ENCODE results near the gene HARS1. TPM values are rescaled to one million over a fixed set of nuclear protein-coding genes. Genes with fewer than 3 reads are reported as not detected.
"Not testable (repeated sequence)": the region's sequence is repeated elsewhere in the genome, so short reads cannot be mapped to it uniquely, and the experiment has no call there.

HARS1 gene
- total and polyA plus RNA-seq, 9 donors = 26.8 to 68.6 (median 41.7) TPM

DNA sequence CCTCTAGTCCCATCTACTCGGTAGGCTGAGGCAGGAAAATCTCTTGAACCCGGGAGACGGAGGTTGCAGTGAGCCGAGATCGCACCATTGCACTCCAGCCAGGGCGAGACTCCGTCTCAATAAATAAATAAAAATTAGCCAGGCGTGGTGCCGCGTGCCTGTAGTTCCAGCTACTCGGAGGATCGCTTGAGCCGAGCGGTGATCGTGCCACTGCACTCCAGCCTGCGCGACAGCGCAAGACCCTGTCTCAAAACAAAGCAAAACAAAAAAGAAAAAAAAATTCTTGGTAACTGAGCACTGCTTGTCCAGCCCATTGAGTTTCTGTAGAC is 27.2 kb downstream of the HARS1 start:
- no peaks in the 10 kb centered on the region for H3K36me3 ChIP-seq
- 3 to 18% (median 5%) methylated on average over 18 of the region's 18 CpGs for WGBS, 3 donors

GRCh38 chr5:140660371-140660770 is 30.8 kb downstream of the HARS1 start:
- H3K9me3 ChIP-seq; intact Hi-C loops (cut with DNase I); H3K4me3 ChIP-seq; H3K36me3 ChIP-seq; H3K4me1 ChIP-seq (ENCODE audit: insufficient read depth); H3K27ac ChIP-seq; H3K27me3 ChIP-seq: not testable (repeated sequence)
- 75 to 77% (median 77%) methylated on average over 6 of the region's 6 CpGs for WGBS, 3 donors
- peak in 1 of 5 donors; percentile 9 for DNase-seq

More for the DNA sequence above, 27.2 kb downstream of the HARS1 start:
- no peaks in the 10 kb centered on the region for H3K27me3 ChIP-seq
- H3K27ac ChIP-seq = peak overlapping the region in 1 of 2 donors; percentile 74
- no peaks in the 10 kb centered on the region for H3K9me3 ChIP-seq
- peak overlapping the region; percentile 86 for H3K4me3 ChIP-seq
- intact Hi-C loops (cut with DNase I) = no loop called here
- peaks cover 6% of the 10 kb centered on the region for H3K4me1 ChIP-seq (ENCODE audit: insufficient read depth)
- TF ChIP-seq EP300 (IDR thresholded peaks at IDR 0.05) = no peak
- no peak for TF ChIP-seq CTCF (IDR thresholded peaks at IDR 0.05)
- TF ChIP-seq POLR2A (IDR thresholded peaks at IDR 0.05) = no peak
- no peak for DNase-seq

GRCh38 chr5:140658870-140659269 is 32.3 kb downstream of the HARS1 start:
- no peaks in the 10 kb centered on the region for H3K4me1 ChIP-seq (ENCODE audit: insufficient read depth)
- H3K4me3 ChIP-seq = no peak overlapping the region
- intact Hi-C loops (cut with DNase I) = no loop called here
- WGBS, 3 donors = 96% methylated on average over 17 of the region's 17 CpGs
- no peak overlapping the region for H3K27ac ChIP-seq
- DNase-seq = peak in 1 of 5 donors; percentile 11
- TF ChIP-seq EP300 (IDR thresholded peaks at IDR 0.05) = no peak
- TF ChIP-seq POLR2A (IDR thresholded peaks at IDR 0.05) = no peak
- TF ChIP-seq CTCF (IDR thresholded peaks at IDR 0.05) = no peak
- H3K36me3 ChIP-seq = no peaks in the 10 kb centered on the region
- no peaks in the 10 kb centered on the region for H3K9me3 ChIP-seq
- H3K27me3 ChIP-seq = no peaks in the 10 kb centered on the region

DNA sequence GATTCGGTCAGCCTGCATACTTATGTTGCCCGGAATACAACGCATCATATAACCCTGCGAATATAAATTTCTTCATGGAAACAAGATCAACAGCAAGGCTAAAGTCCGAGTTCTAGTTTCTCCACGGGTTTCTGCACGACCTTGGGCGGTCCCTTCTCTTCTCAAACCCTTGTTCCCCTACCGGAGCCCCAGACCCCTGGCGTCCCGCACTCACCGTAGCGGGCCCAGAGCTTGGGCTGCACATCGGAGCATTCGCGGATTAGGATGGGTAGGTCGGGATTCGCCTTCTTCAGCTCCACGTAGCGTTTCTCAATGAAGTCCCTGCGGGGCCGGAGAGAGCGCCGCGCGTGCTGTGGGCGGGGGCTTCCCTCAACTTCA is 44.1 kb downstream of the HARS1 start:
- Histone ChIP-seq H3K27me3 (no peaks in the 10 kb centered on the region), H3K4me1 (ENCODE audit: insufficient read depth) (peaks cover 1% of the 10 kb centered on the region), H3K9me3 (no peaks in the 10 kb centered on the region), H3K4me3 (peak overlapping the region; percentile 79), H3K36me3 (no peaks in the 10 kb centered on the region), H3K27ac (peak overlapping the region in 1 of 2 donors; percentile 71)
- no peak for DNase-seq
- 1 to 2% (median 1%) methylated on average over 26 to 27 of the region's 27 CpGs for WGBS, 3 donors
- TF ChIP-seq CTCF (IDR thresholded peaks at IDR 0.05) (no peak), POLR2A (IDR thresholded peaks at IDR 0.05) (no peak), EP300 (IDR thresholded peaks at IDR 0.05) (no peak)
- intact Hi-C loops (cut with DNase I) = loop anchor here in 2 of 4 donors (5.0 to 10.0 kb wide), 2 partner anchors 100 to 242 kb away; partner anchors contain the start of genes ANKHD1 (in 1 of the 2) and EIF4EBP3 (in 1 of the 2)

DNA sequence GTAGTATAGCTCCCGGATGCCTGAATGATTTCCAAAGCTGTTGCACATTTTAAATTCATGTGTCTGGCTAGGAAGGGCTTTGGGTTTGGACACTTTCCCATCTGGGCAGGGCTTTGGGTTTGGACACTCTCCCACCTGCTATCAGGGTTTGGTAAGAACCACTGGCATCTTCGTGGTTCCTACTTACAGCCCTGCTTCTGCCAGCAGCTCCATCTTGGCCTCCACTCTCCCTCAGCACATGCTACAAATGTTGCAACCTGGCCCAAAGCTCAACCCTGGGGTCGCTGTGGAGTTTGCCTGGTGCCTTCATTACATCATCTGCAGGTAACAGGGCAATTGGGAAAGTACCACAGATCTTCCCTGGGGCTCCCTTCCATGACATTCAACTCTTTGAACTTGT is 48.5 kb downstream of the HARS1 start:
- DNase-seq = no peak
- WGBS, 3 donors = 50 to 56% (median 52%) methylated on average over 3 of the region's 3 CpGs
- no peaks in the 10 kb centered on the region for H3K36me3 ChIP-seq
- H3K27ac ChIP-seq = no peak overlapping the region
- intact Hi-C loops (cut with DNase I) = loop anchor here in 2 of 4 donors (5.0 to 10.0 kb wide), 3 partner anchors 85 to 238 kb away; partner anchors contain the start of genes ANKHD1 (in 1 of the 2), EIF4EBP3 (in 1 of the 2) and SRA1 (in 1 of the 2)
- no peak overlapping the region for H3K4me3 ChIP-seq
- TF ChIP-seq CTCF (IDR thresholded peaks at IDR 0.05) = no peak
- no peak for TF ChIP-seq POLR2A (IDR thresholded peaks at IDR 0.05)
- TF ChIP-seq EP300 (IDR thresholded peaks at IDR 0.05) = no peak
- H3K27me3 ChIP-seq = no peaks in the 10 kb centered on the region
- H3K9me3 ChIP-seq = no peaks in the 10 kb centered on the region
- no peaks in the 10 kb centered on the region for H3K4me1 ChIP-seq (ENCODE audit: insufficient read depth)

Measured in ovary (tissue), 9 donors.